Activated T-cell treated with anti-CD3 and anti-CD28 coated beads, Interleukin-2, amount 50 U/mL, for 72 hours (primary cell): ENCODE data around the gene YIPF3. TPM values are rescaled to one million over a fixed set of nuclear protein-coding genes. Genes with fewer than 3 reads are reported as not detected.

Source experiments
- ATAC-seq, 2 donors: fragments of 150-1000 bp; cut with Tn5 transposase; replicated peaks in 1 of 2; 2 replicates each; pipeline ENCODE4 v1.10.0; 2021; ENCODE audit warnings: moderate library complexity in 2 of 2, mild to moderate bottlenecking in 1 of 2
- DNase-seq, 2 donors: peaks; one replicate each; pipeline ENCODE4 v3.0.0; 2021 to 2022; ENCODE audit warnings: mixed read lengths in 1 of 2
- H3K27ac Mint-ChIP-seq: one replicate; pipeline ENCODE4 v1.8.0; 2022; ENCODE audit warnings: mild to moderate bottlenecking, moderate library complexity, mixed read lengths
- H3K27me3 Mint-ChIP-seq: one replicate; pipeline ENCODE4 v1.8.0; 2022; ENCODE audit warnings: low read depth, mixed read lengths
- H3K36me3 Mint-ChIP-seq, 2 donors: one replicate each; pipeline ENCODE4 v1.8.0; 2022; ENCODE audit warnings: mixed read lengths in 2 of 2, mild to moderate bottlenecking in 1 of 2; ENCODE audit not compliant: insufficient read depth in 2 of 2
- H3K4me1 Mint-ChIP-seq: one replicate; pipeline ENCODE4 v1.8.0; 2022; ENCODE audit warnings: low read depth, mixed read lengths
- H3K4me3 Mint-ChIP-seq, 2 donors: one replicate each; pipeline ENCODE4 v1.8.0; 2022; ENCODE audit warnings: mild to moderate bottlenecking in 2 of 2, mixed read lengths in 2 of 2, moderate library complexity in 2 of 2
- H3K9me3 Mint-ChIP-seq, 2 donors: one replicate each; pipeline ENCODE4 v1.8.0; 2022; ENCODE audit warnings: mixed read lengths in 2 of 2
- total RNA-seq, 2 donors: library from RNA; stranded (reverse); gene quantifications; one replicate each; pipeline ENCODE4 v1.2.3, GENCODE V29; 2022

Gene YIPF3
- total RNA-seq, 2 donors from 2014 or later = 63.9 to 64.4 TPM

GRCh38 chr6:43461936-43462335, 54.8 kb downstream of the YIPF3 start:
- no peak for DNase-seq
- Mint-ChIP-seq H3K27me3 (peaks cover 36% of the 10 kb centered on the region), H3K4me3 (no peak overlapping the region), H3K4me1 (no peaks in the 10 kb centered on the region), H3K27ac (no peak overlapping the region), H3K36me3 (no peaks in the 10 kb centered on the region), H3K9me3 (no peaks in the 10 kb centered on the region)
- ATAC-seq = no peak

Other genes with a start within 250 kb of the YIPF3 start
- not detected for gene SLC22A7, start 218.7 kb downstream of the YIPF3 start, total RNA-seq
- gene CRIP3, start 208.1 kb downstream of the YIPF3 start, total RNA-seq = under 1 TPM; 0.82 to 0.90 TPM
- gene ZNF318, start 147.3 kb downstream of the YIPF3 start, total RNA-seq = 10 to 100 TPM; 14.4 to 14.5 TPM
- gene ABCC10, start 89.4 kb downstream of the YIPF3 start, total RNA-seq = 10 to 100 TPM; 32.8 to 36.4 TPM
- gene DLK2, start 61.4 kb downstream of the YIPF3 start, total RNA-seq = 1 to 10 TPM; 1.6 to 2.6 TPM
- gene TJAP1, start 39.4 kb downstream of the YIPF3 start, total RNA-seq = 10 to 100 TPM; 68.6 to 77.2 TPM
- under 1 TPM; 0.32 to 0.43 TPM for gene LRRC73, start 6.6 kb downstream of the YIPF3 start, total RNA-seq
- gene POLR1C, start 163 bp upstream of the YIPF3 start, total RNA-seq = 10 to 100 TPM; 39.1 to 42.4 TPM
- 100 to 1,000 TPM; 104 to 150 TPM for gene XPO5, start 59.1 kb upstream of the YIPF3 start, total RNA-seq
- gene POLH, start 59.3 kb upstream of the YIPF3 start, total RNA-seq = 10 to 100 TPM; 34.8 to 37.3 TPM
- 100 to 1,000 TPM in 1 of 2 donors, 10 to 100 TPM in 1; 99.0 to 137 TPM for gene GTPBP2, start 112.3 kb upstream of the YIPF3 start, total RNA-seq
- 10 to 100 TPM; 40.4 to 41.3 TPM for gene MAD2L1BP, start 118.9 kb upstream of the YIPF3 start, total RNA-seq
- gene RSPH9, start 128.1 kb upstream of the YIPF3 start, total RNA-seq = under 1 TPM in 1 of 2 donors, not detected in 1; 0.12 TPM
- 10 to 100 TPM; 60.1 to 69.7 TPM for gene MRPS18A, start 170.9 kb upstream of the YIPF3 start, total RNA-seq